ENCODE results near the gene BBOF1.
A peak's percentile ranks its signal among the peaks of the same experiment; 100 is the strongest.
"Not testable (repeated sequence)": the region's sequence is repeated elsewhere in the genome, so short reads cannot be mapped to it uniquely, and the experiment has no call there.

GRCh38 chr14:74111395-74112216 lies 92.5 kb downstream of the BBOF1 start:
- peak; percentile 82 for TF ChIP-seq CTCF (conservative IDR thresholded peaks at IDR 0.05)
- TF ChIP-seq EZH2 (IDR thresholded peaks at IDR 0.05; ENCODE audit: low read depth): not testable (repeated sequence)

Data from PC-9 (cell line).